ENCODE measurements around the gene ATP2B1.

DNA sequence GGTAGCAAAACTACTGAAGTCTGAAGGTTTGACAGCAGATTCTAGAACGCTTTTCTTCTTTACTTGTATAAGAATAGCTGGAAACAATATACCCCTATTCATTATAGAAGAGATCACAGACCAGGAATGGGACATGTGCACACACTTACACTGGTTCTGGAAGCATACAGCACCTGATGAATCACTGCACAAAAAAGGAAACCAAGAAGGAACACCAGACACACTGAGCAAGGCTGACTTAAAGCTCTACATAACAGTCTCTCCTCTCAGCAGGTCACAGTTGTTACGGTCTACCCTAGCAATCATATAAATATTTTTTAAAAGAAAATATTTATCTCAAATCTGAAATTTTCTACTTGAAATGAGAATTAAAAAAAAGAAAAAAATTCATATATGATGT, 13.5 kb downstream of the ATP2B1 start:
- TF ChIP-seq CTCF (IDR thresholded peaks at IDR 0.05) (no peak), POLR2A (IDR thresholded peaks at IDR 0.05) (no peak)
